ENCODE results near the gene HPSE2. TPM values are rescaled to one million over a fixed set of nuclear protein-coding genes. Genes with fewer than 3 reads are reported as not detected.

HPSE2 gene
- total RNA-seq, 1 donor: not detected

GRCh38 chr10:98649170-98649569 is 586.5 kb downstream of the HPSE2 start:
- no peak for TF ChIP-seq CTCF (IDR thresholded peaks at IDR 0.05; ENCODE audit: insufficient read depth, low read length)
- DNase-seq (ENCODE audit: low read depth): no peak

GRCh38 chr10:98646998-98647917 is 588.4 kb downstream of the HPSE2 start:
- no peak for TF ChIP-seq CTCF (IDR thresholded peaks at IDR 0.05; ENCODE audit: insufficient read depth, low read length)
- no peak for DNase-seq (ENCODE audit: low read depth)
- no peak overlapping the region for H3K4me3 ChIP-seq (ENCODE audit: low read depth, low read length)

More at GRCh38 chr10:98649170-98649569, 586.5 kb downstream of the HPSE2 start:
- H3K4me3 ChIP-seq (ENCODE audit: low read depth, low read length): no peak overlapping the region

GRCh38 chr10:98644466-98644865 is 591.2 kb downstream of the HPSE2 start:
- TF ChIP-seq CTCF (IDR thresholded peaks at IDR 0.05; ENCODE audit: insufficient read depth, low read length): no peak
- no peak for DNase-seq (ENCODE audit: low read depth)
- H3K4me3 ChIP-seq (ENCODE audit: low read depth, low read length): no peak overlapping the region

- no peak for TF ChIP-seq CTCF (IDR thresholded peaks at IDR 0.05; ENCODE audit: insufficient read depth, low read length)
- no peak for DNase-seq (ENCODE audit: low read depth)
- no peak overlapping the region for H3K4me3 ChIP-seq (ENCODE audit: low read depth, low read length)
Measured at GRCh38 chr10:98642281-98642680, 593.4 kb downstream of the HPSE2 start.

GRCh38 chr10:98638920-98639319 is 596.7 kb downstream of the HPSE2 start:
- no peak overlapping the region for H3K4me3 ChIP-seq (ENCODE audit: low read depth, low read length)
- no peak for TF ChIP-seq CTCF (IDR thresholded peaks at IDR 0.05; ENCODE audit: insufficient read depth, low read length)
- no peak for DNase-seq (ENCODE audit: low read depth)

GRCh38 chr10:98636921-98637329 is 598.7 kb downstream of the HPSE2 start:
- no peak for DNase-seq (ENCODE audit: low read depth)
- TF ChIP-seq CTCF (IDR thresholded peaks at IDR 0.05; ENCODE audit: insufficient read depth, low read length): no peak
- no peak overlapping the region for H3K4me3 ChIP-seq (ENCODE audit: low read depth, low read length)
